ENCODE data around the gene IGF2BP2. TPM values are rescaled to one million over a fixed set of nuclear protein-coding genes. Genes with fewer than 3 reads are reported as not detected.

The IGF2BP2 gene
- total RNA-seq, 1 experiment from 2014 or later: 75.9 TPM

DNA sequence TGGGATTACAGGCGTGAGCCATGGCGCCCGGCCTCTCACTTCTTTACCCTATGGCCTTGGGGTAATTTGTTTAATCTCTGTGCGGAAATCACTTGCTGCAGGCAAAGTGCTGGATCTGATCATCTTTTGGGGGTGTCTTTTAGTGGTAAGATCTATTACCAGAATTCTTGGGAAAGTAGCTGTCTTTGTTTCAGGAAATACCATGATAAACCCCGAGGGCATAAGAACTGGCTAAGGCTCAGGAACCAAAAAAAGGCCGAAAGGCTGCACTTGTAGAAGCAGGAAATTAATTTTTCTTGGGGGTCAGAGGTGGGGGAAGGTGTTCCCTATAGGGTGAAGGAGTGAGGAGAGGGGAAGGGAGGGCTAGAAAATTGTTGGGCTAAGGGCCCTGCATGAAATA is 22.7 kb upstream of the IGF2BP2 start:
- H3K4me1 Mint-ChIP-seq (ENCODE audit: low read depth, unreplicated experiment): no peaks in the 10 kb centered on the region
- no peak overlapping the region for H3K27ac Mint-ChIP-seq (ENCODE audit: unreplicated experiment)
- intact Hi-C loops (cut with micrococcal nuclease; ENCODE audit: unreplicated experiment): no loop called here
- no peaks in the 10 kb centered on the region for H3K36me3 Mint-ChIP-seq (ENCODE audit: insufficient read depth, unreplicated experiment)
- TF ChIP-seq, protein P1, sequence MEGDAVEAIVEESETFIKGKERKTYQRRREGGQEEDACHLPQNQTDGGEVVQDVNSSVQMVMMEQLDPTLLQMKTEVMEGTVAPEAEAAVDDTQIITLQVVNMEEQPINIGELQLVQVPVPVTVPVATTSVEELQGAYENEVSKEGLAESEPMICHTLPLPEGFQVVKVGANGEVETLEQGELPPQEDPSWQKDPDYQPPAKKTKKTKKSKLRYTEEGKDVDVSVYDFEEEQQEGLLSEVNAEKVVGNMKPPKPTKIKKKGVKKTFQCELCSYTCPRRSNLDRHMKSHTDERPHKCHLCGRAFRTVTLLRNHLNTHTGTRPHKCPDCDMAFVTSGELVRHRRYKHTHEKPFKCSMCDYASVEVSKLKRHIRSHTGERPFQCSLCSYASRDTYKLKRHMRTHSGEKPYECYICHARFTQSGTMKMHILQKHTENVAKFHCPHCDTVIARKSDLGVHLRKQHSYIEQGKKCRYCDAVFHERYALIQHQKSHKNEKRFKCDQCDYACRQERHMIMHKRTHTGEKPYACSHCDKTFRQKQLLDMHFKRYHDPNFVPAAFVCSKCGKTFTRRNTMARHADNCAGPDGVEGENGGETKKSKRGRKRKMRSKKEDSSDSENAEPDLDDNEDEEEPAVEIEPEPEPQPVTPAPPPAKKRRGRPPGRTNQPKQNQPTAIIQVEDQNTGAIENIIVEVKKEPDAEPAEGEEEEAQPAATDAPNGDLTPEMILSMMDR (IDR thresholded peaks at IDR 0.05; ENCODE audit: insufficient read depth in 1 of 2, low read depth in 1 of 2, low read length in 1 of 2, severe bottlenecking in 1 of 2, unreplicated experiment in 1 of 2): no peak
- DNase-seq: no peak
- Histone ChIP-seq H3K9me3 (no peaks in the 10 kb centered on the region), H3K4me1 (no peaks in the 10 kb centered on the region), H3K4me3 (ENCODE audit: low read depth, low read length) (no peak overlapping the region), H3K36me3 (ENCODE audit: control insufficient read depth, insufficient read depth, low read length) (no peaks in the 10 kb centered on the region), H3K27me3 (replicated peaks; ENCODE audit: control insufficient read depth, insufficient read depth, low read length) (no peaks in the 10 kb centered on the region)
- POLR2A ChIA-PET: no interaction called here
- no TSS peak for BruUV-seq (replicated peaks)
- no peaks in the 10 kb centered on the region for H3K9me3 Mint-ChIP-seq (ENCODE audit: unreplicated experiment)
- CTCF ChIA-PET: no interaction called here
- H3K27me3 Mint-ChIP-seq (ENCODE audit: insufficient read depth, unreplicated experiment): no peaks in the 10 kb centered on the region
- H3K4me3 Mint-ChIP-seq (ENCODE audit: unreplicated experiment): no peak overlapping the region

DNA sequence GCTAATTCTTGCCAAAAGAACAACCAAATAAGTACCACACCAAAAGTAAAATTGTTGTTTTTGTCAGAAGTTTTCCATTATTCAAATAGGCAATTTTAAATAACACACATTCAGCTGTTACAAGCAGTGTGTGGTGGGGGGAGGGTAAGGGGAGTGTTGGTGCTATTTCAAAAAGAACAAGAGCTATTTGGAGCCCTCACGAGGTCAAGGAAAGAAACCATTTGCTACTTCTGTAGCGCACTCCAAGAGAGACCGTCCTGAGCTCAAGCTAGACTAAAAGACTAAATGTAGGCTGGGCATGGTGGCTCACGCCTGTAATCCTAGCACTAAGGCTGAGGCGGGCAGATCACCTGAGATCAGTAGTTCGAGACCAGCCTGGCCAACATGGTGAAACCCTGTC is 21.2 kb upstream of the IGF2BP2 start:
- CTCF ChIA-PET: interaction anchor here (0.5 to 0.6 kb wide), 2 partner anchors 49 to 169 kb away, joined by 3 read pairs; no protein-coding TSS in a partner anchor
- H3K4me1 ChIP-seq: no peaks in the 10 kb centered on the region
- no peaks in the 10 kb centered on the region for H3K9me3 ChIP-seq
- H3K9me3 Mint-ChIP-seq (ENCODE audit: unreplicated experiment): no peaks in the 10 kb centered on the region
- H3K27me3 Mint-ChIP-seq (ENCODE audit: insufficient read depth, unreplicated experiment): no peaks in the 10 kb centered on the region
- intact Hi-C loops (cut with micrococcal nuclease; ENCODE audit: unreplicated experiment): no loop called here
- H3K36me3 Mint-ChIP-seq (ENCODE audit: insufficient read depth, unreplicated experiment): no peaks in the 10 kb centered on the region
- no peak overlapping the region for H3K4me3 Mint-ChIP-seq (ENCODE audit: unreplicated experiment)
- H3K36me3 ChIP-seq (ENCODE audit: control insufficient read depth, insufficient read depth, low read length): no peaks in the 10 kb centered on the region
- no TSS peak for BruUV-seq (replicated peaks)
- no peak overlapping the region for H3K27ac Mint-ChIP-seq (ENCODE audit: unreplicated experiment)
- TF ChIP-seq, protein P1 (IDR thresholded peaks at IDR 0.05; ENCODE audit: insufficient read depth in 1 of 2, low read depth in 1 of 2, low read length in 1 of 2, severe bottlenecking in 1 of 2, unreplicated experiment in 1 of 2): no peak
- no peak overlapping the region for H3K4me3 ChIP-seq (ENCODE audit: low read depth, low read length)
- peaks cover 3% of the 10 kb centered on the region for H3K4me1 Mint-ChIP-seq (ENCODE audit: low read depth, unreplicated experiment)
- POLR2A ChIA-PET: interaction anchor here (0.6 kb wide), 1 partner anchor 20 kb away, joined by 4 read pairs; no protein-coding TSS in a partner anchor
- DNase-seq: no peak
- no peaks in the 10 kb centered on the region for H3K27me3 ChIP-seq (replicated peaks; ENCODE audit: control insufficient read depth, insufficient read depth, low read length)

DNA sequence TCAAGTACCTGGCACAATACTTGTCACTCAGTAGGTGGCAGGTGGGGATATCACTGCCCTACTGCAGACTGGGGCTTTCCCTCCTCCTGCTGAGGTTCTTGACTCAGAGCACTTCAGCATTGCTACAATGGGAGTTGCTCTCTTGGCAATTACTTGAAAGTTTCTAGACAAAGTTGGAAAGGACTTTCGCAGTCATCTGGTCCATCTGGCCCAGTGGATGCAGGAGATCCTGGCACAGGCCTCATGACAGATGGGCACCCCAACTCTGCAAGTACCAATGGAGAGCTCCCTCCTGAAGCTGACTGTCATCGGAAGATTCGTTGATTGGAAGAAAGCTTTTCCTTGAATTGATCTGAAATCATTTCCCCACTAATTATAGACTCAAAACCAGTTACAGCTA is 19.2 kb upstream of the IGF2BP2 start:
- Histone ChIP-seq H3K4me1 (no peaks in the 10 kb centered on the region), H3K36me3 (ENCODE audit: control insufficient read depth, insufficient read depth, low read length) (no peaks in the 10 kb centered on the region), H3K9me3 (no peaks in the 10 kb centered on the region), H3K27me3 (replicated peaks; ENCODE audit: control insufficient read depth, insufficient read depth, low read length) (no peaks in the 10 kb centered on the region), H3K4me3 (ENCODE audit: low read depth, low read length) (no peak overlapping the region)
- Mint-ChIP-seq H3K27me3 (ENCODE audit: insufficient read depth, unreplicated experiment) (no peaks in the 10 kb centered on the region), H3K4me1 (ENCODE audit: low read depth, unreplicated experiment) (peaks cover 6% of the 10 kb centered on the region), H3K27ac (ENCODE audit: unreplicated experiment) (no peak overlapping the region), H3K9me3 (ENCODE audit: unreplicated experiment) (no peaks in the 10 kb centered on the region), H3K36me3 (ENCODE audit: insufficient read depth, unreplicated experiment) (no peaks in the 10 kb centered on the region), H3K4me3 (ENCODE audit: unreplicated experiment) (no peak overlapping the region)
- BruUV-seq (replicated peaks): no TSS peak
- TF ChIP-seq, protein P1 (IDR thresholded peaks at IDR 0.05; ENCODE audit: insufficient read depth in 1 of 2, low read depth in 1 of 2, low read length in 1 of 2, severe bottlenecking in 1 of 2, unreplicated experiment in 1 of 2): no peak
- intact Hi-C loops (cut with micrococcal nuclease; ENCODE audit: unreplicated experiment): no loop called here
- CTCF ChIA-PET: interaction anchor here (0.6 kb wide), 1 partner anchor 76 kb away, joined by 3 read pairs; no protein-coding TSS in a partner anchor
- POLR2A ChIA-PET: no interaction called here
- DNase-seq: no peak
